HG02870 (cell line): ENCODE measurements around the gene PAXX.

Source experiments
- ATAC-seq: cut with Tn5 transposase; IDR thresholded peaks from one replicate; pipeline ENCODE4 v1.9.1; 2021; ENCODE audit warnings: mild to moderate bottlenecking, moderate library complexity; ENCODE audit not compliant: unreplicated experiment

PAXX gene

GRCh38 chr9:137016436-137016835 lies 24.2 kb downstream of the PAXX start:
- ATAC-seq, result no peak

- ATAC-seq, result no peak
These were observed 24.8 kb downstream of the PAXX start for GRCh38 chr9:137017071-137017470.

- ATAC-seq, result no peak
These were observed 25.7 kb downstream of the PAXX start for GRCh38 chr9:137017791-137018497.

- no peak for ATAC-seq
These were observed 26.7 kb downstream of the PAXX start for GRCh38 chr9:137018761-137019559.

GRCh38 chr9:137019891-137020683 lies 27.9 kb downstream of the PAXX start:
- ATAC-seq, result no peak

- no peak for ATAC-seq
These were observed 28.7 kb downstream of the PAXX start for GRCh38 chr9:137020771-137021567.

- ATAC-seq, result no peak
These were observed 29.4 kb downstream of the PAXX start for GRCh38 chr9:137021568-137021978.

GRCh38 chr9:137021979-137022661 lies 29.9 kb downstream of the PAXX start:
- ATAC-seq, result no peak

- no peak for ATAC-seq
These were observed 30.4 kb downstream of the PAXX start for GRCh38 chr9:137022662-137023008.

- no peak for ATAC-seq
These were observed 30.9 kb downstream of the PAXX start for GRCh38 chr9:137023157-137023556.

- no peak for ATAC-seq
These were observed 31.4 kb downstream of the PAXX start for GRCh38 chr9:137023583-137023991.

- ATAC-seq, result no peak
These were observed 33.3 kb downstream of the PAXX start for GRCh38 chr9:137025517-137025966.

- ATAC-seq, result no peak
These were observed 34.2 kb downstream of the PAXX start for GRCh38 chr9:137026384-137026783.

GRCh38 chr9:137026828-137027227 lies 34.6 kb downstream of the PAXX start:
- no peak for ATAC-seq

GRCh38 chr9:137027369-137028262 lies 35.4 kb downstream of the PAXX start, which contains the start of gene ABCA2:
TSS of gene ABCA2 (minus strand) at chr9:137028237. CDS start at chr9:137028140, 97 bp downstream.
- no peak for ATAC-seq

GRCh38 chr9:137028263-137029057 lies 36.2 kb downstream of the PAXX start:
- ATAC-seq, result no peak

GRCh38 chr9:137029058-137029936 lies 37.1 kb downstream of the PAXX start:
- no peak for ATAC-seq
